SIG-M5 treated with dmso at 0.1 percent for 504 hours (cell line): ENCODE data around the gene HDGF.

ENCODE experiments used
- DNase-seq: peaks from one replicate; lab custom pipeline; 2025; ENCODE audit not compliant: unreplicated experiment; lab: John Stamatoyannopoulos, UW

HDGF gene

GRCh38 chr1:156700736-156701531 is 50.5 kb downstream of the HDGF start:
- no peak for DNase-seq

- no peak for DNase-seq
These were observed 52.5 kb downstream of the HDGF start for GRCh38 chr1:156698995-156699394.

- DNase-seq = no peak
These were observed 54.0 kb downstream of the HDGF start for GRCh38 chr1:156697481-156697880.

- DNase-seq = no peak
These were observed 54.7 kb downstream of the HDGF start for GRCh38 chr1:156696755-156697154.

GRCh38 chr1:156694690-156694962 is 56.8 kb downstream of the HDGF start:
- DNase-seq = no peak

- peak; percentile 54 for DNase-seq
These were observed 57.4 kb downstream of the HDGF start for GRCh38 chr1:156693848-156694689.

- peak; percentile 59 for DNase-seq
These were observed 58.3 kb downstream of the HDGF start for GRCh38 chr1:156692925-156693847.

GRCh38 chr1:156692441-156692924 is 59.0 kb downstream of the HDGF start:
- peak; percentile 59 for DNase-seq
